ENCODE results near the gene APBB2. TPM values are rescaled to one million over a fixed set of nuclear protein-coding genes. Genes with fewer than 3 reads are reported as not detected.

APBB2 gene
- total and polyA plus RNA-seq, 11 donors = 8.6 to 39.1 (median 26.7) TPM

DNA sequence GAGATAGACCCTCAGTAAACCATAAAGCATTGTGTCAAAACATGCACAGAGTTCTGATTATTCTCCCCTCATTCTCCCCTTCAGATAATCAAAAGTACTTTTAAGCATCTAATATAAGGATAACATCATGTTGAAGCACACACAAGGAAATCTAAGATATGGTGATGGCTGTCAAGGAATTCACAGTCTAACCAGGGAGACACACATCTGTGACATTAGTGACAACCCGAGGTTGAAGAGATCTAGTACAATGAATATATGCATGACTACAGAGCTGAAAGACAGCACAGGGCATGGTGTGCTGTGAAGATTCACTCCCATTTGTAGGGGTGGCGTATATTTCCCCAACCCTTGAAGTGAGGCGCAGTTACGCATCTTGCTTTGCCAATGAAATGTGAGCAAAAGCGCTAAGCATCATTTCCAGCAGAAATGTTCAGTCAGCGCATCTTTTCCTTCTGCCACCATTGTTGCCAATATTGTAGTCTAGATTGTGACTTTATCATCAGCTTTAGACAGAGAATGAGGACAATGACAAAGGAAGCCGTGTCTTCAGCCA is 342.6 kb downstream of the APBB2 start:
- TF ChIP-seq, protein P1, sequence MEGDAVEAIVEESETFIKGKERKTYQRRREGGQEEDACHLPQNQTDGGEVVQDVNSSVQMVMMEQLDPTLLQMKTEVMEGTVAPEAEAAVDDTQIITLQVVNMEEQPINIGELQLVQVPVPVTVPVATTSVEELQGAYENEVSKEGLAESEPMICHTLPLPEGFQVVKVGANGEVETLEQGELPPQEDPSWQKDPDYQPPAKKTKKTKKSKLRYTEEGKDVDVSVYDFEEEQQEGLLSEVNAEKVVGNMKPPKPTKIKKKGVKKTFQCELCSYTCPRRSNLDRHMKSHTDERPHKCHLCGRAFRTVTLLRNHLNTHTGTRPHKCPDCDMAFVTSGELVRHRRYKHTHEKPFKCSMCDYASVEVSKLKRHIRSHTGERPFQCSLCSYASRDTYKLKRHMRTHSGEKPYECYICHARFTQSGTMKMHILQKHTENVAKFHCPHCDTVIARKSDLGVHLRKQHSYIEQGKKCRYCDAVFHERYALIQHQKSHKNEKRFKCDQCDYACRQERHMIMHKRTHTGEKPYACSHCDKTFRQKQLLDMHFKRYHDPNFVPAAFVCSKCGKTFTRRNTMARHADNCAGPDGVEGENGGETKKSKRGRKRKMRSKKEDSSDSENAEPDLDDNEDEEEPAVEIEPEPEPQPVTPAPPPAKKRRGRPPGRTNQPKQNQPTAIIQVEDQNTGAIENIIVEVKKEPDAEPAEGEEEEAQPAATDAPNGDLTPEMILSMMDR (IDR thresholded peaks at IDR 0.05) = no peak
- TF ChIP-seq POLR2A (IDR thresholded peaks at IDR 0.05) = no peak
- 89 to 98% (median 95%) methylated on average over 7 of the region's 7 CpGs for WGBS, 4 donors
- ATAC-seq = no peak
- Histone ChIP-seq H3K4me1 (peaks cover 0 to 5% (median 0%) of the 10 kb centered on the region in 12 donors), H3K4me3 (no peak overlapping the region), H3K27ac (no peak overlapping the region), H3K36me3 (peaks cover 0 to 39% (median 0%) of the 10 kb centered on the region in 9 donors), H3K9me3 (no peaks in the 10 kb centered on the region), H3K27me3 (no peaks in the 10 kb centered on the region)
- intact Hi-C loops (cut with DNase I) = no loop called here
- DNase-seq = no peak

DNA sequence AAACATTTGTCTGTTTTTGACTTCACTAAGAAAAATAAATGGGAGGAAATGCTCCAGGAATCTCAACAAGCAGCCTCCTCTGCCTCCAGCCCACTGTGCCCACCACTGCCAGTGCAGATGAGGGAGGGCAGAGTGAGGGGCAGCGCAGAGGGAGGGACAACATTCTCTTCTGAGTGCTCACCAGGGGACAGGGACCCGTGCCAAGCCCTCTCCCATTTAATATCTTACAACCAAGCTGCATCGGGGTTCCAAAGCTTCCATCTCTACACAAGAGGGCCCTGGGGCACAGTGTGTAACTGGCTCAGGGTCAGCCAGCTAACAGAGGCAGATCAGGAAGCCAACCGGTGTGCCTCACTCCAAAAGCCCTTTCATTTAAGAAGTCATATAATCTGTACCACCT is 344.2 kb downstream of the APBB2 start:
- H3K4me1 ChIP-seq = peaks cover 0 to 4% (median 0%) of the 10 kb centered on the region in 12 donors
- no peak for DNase-seq
- H3K27ac ChIP-seq = no peak overlapping the region
- H3K4me3 ChIP-seq = no peak overlapping the region
- peaks cover 0 to 33% (median 0%) of the 10 kb centered on the region in 9 donors for H3K36me3 ChIP-seq
- H3K9me3 ChIP-seq = no peaks in the 10 kb centered on the region
- no peak for ATAC-seq
- TF ChIP-seq, protein P1 (IDR thresholded peaks at IDR 0.05) = no peak
- TF ChIP-seq POLR2A (IDR thresholded peaks at IDR 0.05) = no peak
- 79 to 86% (median 80%) methylated on average over 4 of the region's 4 CpGs for WGBS, 4 donors
- no peaks in the 10 kb centered on the region for H3K27me3 ChIP-seq
- intact Hi-C loops (cut with DNase I) = no loop called here

DNA sequence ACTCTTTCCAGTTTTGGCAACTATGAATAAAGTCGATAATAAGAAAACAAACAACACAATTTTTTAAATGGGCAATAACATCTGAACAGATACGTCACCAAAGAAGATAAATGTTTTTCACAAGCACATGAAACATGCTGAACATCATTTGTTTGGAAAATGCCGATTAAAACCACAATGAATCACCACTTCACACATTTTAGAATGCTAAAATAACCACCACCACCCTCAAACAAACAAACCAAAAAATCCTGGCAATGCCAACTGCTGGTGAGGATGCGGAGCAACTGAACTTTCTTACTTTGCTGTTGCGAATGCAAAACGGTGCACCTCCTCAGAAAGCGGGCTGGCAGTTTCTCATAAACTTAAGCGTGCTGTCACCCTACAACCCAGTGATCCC is 348.6 kb downstream of the APBB2 start:
- Histone ChIP-seq H3K36me3 (peaks cover 0 to 36% (median 0%) of the 10 kb centered on the region in 9 donors), H3K4me1 (no peaks in the 10 kb centered on the region), H3K27me3 (no peaks in the 10 kb centered on the region), H3K9me3 (no peaks in the 10 kb centered on the region), H3K27ac (no peak overlapping the region), H3K4me3 (no peak overlapping the region)
- 72 to 95% (median 76%) methylated on average over 8 of the region's 8 CpGs for WGBS, 4 donors
- no peak for TF ChIP-seq POLR2A (IDR thresholded peaks at IDR 0.05)
- TF ChIP-seq, protein P1 (IDR thresholded peaks at IDR 0.05) = no peak
- intact Hi-C loops (cut with DNase I) = no loop called here
- no peak for ATAC-seq
- DNase-seq = no peak

DNA sequence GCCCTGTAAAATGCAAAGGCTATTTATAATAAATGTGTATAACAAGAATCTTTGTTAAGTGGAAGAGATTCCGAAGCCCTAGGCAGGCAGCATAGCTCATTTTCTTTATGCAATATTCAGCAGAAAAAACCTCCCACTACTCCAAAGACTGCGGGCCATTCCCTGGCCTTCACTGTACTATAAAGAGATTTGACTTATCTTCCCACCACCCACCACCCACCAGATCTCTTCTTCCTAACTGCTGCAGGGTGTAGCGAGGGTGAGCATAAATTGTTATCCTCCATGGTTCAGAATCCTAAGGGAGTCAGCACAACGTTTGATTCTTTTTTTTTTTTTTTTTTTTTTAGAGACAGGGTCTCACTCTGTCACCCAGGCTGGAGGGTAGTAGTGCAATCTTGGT is 349.8 kb downstream of the APBB2 start:
- 73 to 83% (median 79%) methylated on average over 4 of the region's 4 CpGs for WGBS, 4 donors
- Histone ChIP-seq H3K36me3 (peaks cover 0 to 43% (median 0%) of the 10 kb centered on the region in 9 donors), H3K27ac (no peak overlapping the region), H3K27me3 (no peaks in the 10 kb centered on the region), H3K9me3 (no peaks in the 10 kb centered on the region), H3K4me1 (no peaks in the 10 kb centered on the region), H3K4me3 (no peak overlapping the region)
- no peak for ATAC-seq
- intact Hi-C loops (cut with DNase I) = no loop called here
- DNase-seq = no peak
- TF ChIP-seq, protein P1 (IDR thresholded peaks at IDR 0.05) = no peak
- no peak for TF ChIP-seq POLR2A (IDR thresholded peaks at IDR 0.05)

All from heart left ventricle (tissue), 16 donors.